Measurements from ENCODE around the gene RSPH4A. TPM values are rescaled to one million over a fixed set of nuclear protein-coding genes. Genes with fewer than 3 reads are reported as not detected.

The RSPH4A gene
- total RNA-seq, 3 donors from 2014 or later (not counting 1 experiment from before 2014, with no cell fraction given) = 0.64 to 1.0 (median 0.95) TPM

DNA sequence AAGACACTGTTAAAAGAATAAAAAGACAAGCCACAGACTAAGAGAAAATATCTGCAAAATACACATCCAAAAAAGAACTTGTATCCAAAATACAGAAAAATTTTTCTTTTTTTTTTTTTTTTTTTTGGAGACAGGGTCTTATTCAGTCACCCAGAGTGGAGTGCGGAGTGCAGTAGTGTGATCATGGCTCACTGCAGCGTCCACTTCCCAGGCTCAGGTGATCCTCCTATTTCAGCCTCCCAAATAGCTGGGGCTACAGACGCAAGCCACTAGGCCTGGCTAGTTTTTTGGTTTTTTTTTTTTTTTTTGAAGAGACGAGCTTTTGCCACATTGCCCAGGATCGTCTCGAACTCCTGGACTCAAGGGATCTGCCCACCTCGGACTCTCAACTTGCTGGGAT is 49.2 kb downstream of the RSPH4A start:
- Mint-ChIP-seq H3K27ac (peak overlapping the region; percentile 1 to 19), H3K36me3 (no peaks in the 10 kb centered on the region), H3K4me3 (no peak overlapping the region), H3K9me3 (no peaks in the 10 kb centered on the region), H3K4me1 (peaks cover 45 to 46% of the 10 kb centered on the region in 2 donors), H3K27me3 (ENCODE audit: low read depth in 2 of 2) (no peaks in the 10 kb centered on the region)
- 96% methylated on average over 6 of the region's 7 CpGs for WGBS (ENCODE audit: insufficient coverage)
- no peak overlapping the region for H3K4me3 ChIP-seq (ENCODE audit: low read length)
- intact Hi-C loops (cut with micrococcal nuclease) = loop anchor here (5.0 kb wide), 1 partner anchor 93 kb away; the partner anchor contains the start of gene RWDD1
- ATAC-seq (no peak), DNase-seq (no peak)
- H3K9me3 ChIP-seq (ENCODE audit: control insufficient read depth, insufficient read depth, low read length) = no peaks in the 10 kb centered on the region
- H3K27ac ChIP-seq (ENCODE audit: low read length) = no peak overlapping the region
- H3K27me3 ChIP-seq (ENCODE audit: control insufficient read depth, insufficient read depth, low read length) = no peaks in the 10 kb centered on the region
- H3K36me3 ChIP-seq (ENCODE audit: control insufficient read depth, insufficient read depth, low read length) = peaks cover 2% of the 10 kb centered on the region
- H3K4me1 ChIP-seq (ENCODE audit: control insufficient read depth, insufficient read depth, low read length) = peaks cover 11% of the 10 kb centered on the region
- TF ChIP-seq, protein P1, sequence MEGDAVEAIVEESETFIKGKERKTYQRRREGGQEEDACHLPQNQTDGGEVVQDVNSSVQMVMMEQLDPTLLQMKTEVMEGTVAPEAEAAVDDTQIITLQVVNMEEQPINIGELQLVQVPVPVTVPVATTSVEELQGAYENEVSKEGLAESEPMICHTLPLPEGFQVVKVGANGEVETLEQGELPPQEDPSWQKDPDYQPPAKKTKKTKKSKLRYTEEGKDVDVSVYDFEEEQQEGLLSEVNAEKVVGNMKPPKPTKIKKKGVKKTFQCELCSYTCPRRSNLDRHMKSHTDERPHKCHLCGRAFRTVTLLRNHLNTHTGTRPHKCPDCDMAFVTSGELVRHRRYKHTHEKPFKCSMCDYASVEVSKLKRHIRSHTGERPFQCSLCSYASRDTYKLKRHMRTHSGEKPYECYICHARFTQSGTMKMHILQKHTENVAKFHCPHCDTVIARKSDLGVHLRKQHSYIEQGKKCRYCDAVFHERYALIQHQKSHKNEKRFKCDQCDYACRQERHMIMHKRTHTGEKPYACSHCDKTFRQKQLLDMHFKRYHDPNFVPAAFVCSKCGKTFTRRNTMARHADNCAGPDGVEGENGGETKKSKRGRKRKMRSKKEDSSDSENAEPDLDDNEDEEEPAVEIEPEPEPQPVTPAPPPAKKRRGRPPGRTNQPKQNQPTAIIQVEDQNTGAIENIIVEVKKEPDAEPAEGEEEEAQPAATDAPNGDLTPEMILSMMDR (IDR thresholded peaks at IDR 0.05) = no peak

DNA sequence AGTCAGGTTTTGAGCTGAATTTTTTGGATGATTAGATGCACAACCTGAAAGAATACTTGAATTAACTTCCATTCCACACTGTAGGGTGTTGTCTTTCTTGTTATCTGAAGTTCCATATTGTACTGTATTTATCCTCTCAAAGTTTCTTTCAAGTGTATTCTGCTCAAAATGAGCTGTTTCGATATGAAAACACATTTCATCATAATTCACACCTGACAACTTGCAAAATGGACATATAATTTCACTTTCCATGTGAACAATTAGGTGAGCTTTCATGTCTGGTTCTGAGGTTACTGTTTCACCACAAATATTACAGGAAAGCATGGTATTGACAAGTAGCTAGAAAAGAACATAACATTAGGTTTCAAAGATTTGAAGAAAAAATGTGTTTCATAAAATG is 50.6 kb downstream of the RSPH4A start:
- no peak overlapping the region for H3K27ac ChIP-seq (ENCODE audit: low read length)
- H3K36me3 ChIP-seq (ENCODE audit: control insufficient read depth, insufficient read depth, low read length) = peaks cover 2% of the 10 kb centered on the region
- no peaks in the 10 kb centered on the region for H3K9me3 ChIP-seq (ENCODE audit: control insufficient read depth, insufficient read depth, low read length)
- H3K27ac Mint-ChIP-seq = peak overlapping the region; percentile 75 to 97
- ATAC-seq (no peak), DNase-seq (peak in 1 of 2 donors; percentile 12)
- peaks cover 4 to 11% of the 10 kb centered on the region in 2 donors for H3K27me3 Mint-ChIP-seq (ENCODE audit: low read depth in 2 of 2)
- TF ChIP-seq, protein P1 (IDR thresholded peaks at IDR 0.05) = no peak
- peaks cover 38 to 39% of the 10 kb centered on the region in 2 donors for H3K4me1 Mint-ChIP-seq
- no CpG with 5 or more reads among the region's 1 CpG for WGBS (ENCODE audit: insufficient coverage)
- no peaks in the 10 kb centered on the region for H3K36me3 Mint-ChIP-seq
- intact Hi-C loops (cut with micrococcal nuclease) = loop anchor here (5.0 kb wide), 1 partner anchor 95 kb away; the partner anchor contains the start of gene RWDD1
- peak overlapping the region; percentile 77 for H3K4me3 Mint-ChIP-seq
- no peaks in the 10 kb centered on the region for H3K27me3 ChIP-seq (ENCODE audit: control insufficient read depth, insufficient read depth, low read length)
- peaks cover 11% of the 10 kb centered on the region for H3K4me1 ChIP-seq (ENCODE audit: control insufficient read depth, insufficient read depth, low read length)
- no peaks in the 10 kb centered on the region for H3K9me3 Mint-ChIP-seq
- no peak overlapping the region for H3K4me3 ChIP-seq (ENCODE audit: low read length)

DNA sequence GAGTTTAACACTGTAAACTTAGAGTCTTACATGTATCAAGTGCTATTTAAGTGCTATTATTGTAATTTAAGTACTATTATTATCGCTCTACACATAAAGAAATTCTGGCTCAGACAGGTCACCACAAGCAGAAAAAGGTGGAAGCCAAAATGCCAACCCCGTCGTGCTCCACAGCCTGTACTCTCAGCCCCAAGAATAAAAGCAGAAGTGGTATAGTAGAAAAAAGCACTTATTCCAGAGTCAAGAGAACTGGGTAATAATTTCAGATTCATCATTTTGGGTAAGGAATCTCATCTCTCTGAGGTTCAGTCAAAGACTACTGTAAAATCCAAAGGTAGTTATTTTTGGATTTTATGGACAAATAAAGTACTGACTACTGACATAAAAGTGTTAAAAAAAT is 51.3 kb downstream of the RSPH4A start:
- Histone ChIP-seq H3K4me1 (ENCODE audit: control insufficient read depth, insufficient read depth, low read length) (peaks cover 11% of the 10 kb centered on the region), H3K4me3 (ENCODE audit: low read length) (peak overlapping the region; percentile 73), H3K36me3 (ENCODE audit: control insufficient read depth, insufficient read depth, low read length) (peaks cover 2% of the 10 kb centered on the region), H3K27ac (ENCODE audit: low read length) (no peak overlapping the region), H3K27me3 (ENCODE audit: control insufficient read depth, insufficient read depth, low read length) (no peaks in the 10 kb centered on the region), H3K9me3 (ENCODE audit: control insufficient read depth, insufficient read depth, low read length) (no peaks in the 10 kb centered on the region)
- TF ChIP-seq, protein P1 (IDR thresholded peaks at IDR 0.05) = no peak
- ATAC-seq = no peak
- peak overlapping the region; percentile 97 for H3K4me3 Mint-ChIP-seq
- peak in 1 of 2 donors; percentile 10 for DNase-seq
- H3K36me3 Mint-ChIP-seq = no peaks in the 10 kb centered on the region
- intact Hi-C loops (cut with micrococcal nuclease) = loop anchor here (1.0 to 5.0 kb wide), 3 partner anchors 14 to 388 kb away; partner anchors contain the start of genes KPNA5, RWDD1 and TSPYL1
- WGBS (ENCODE audit: insufficient coverage) = no CpG with 5 or more reads among the region's 3 CpGs
- peaks cover 31% of the 10 kb centered on the region in 2 donors for H3K4me1 Mint-ChIP-seq
- no peaks in the 10 kb centered on the region for H3K9me3 Mint-ChIP-seq
- peaks cover 11 to 18% of the 10 kb centered on the region in 2 donors for H3K27me3 Mint-ChIP-seq (ENCODE audit: low read depth in 2 of 2)
- H3K27ac Mint-ChIP-seq = peak overlapping the region; percentile 94 to 97

DNA sequence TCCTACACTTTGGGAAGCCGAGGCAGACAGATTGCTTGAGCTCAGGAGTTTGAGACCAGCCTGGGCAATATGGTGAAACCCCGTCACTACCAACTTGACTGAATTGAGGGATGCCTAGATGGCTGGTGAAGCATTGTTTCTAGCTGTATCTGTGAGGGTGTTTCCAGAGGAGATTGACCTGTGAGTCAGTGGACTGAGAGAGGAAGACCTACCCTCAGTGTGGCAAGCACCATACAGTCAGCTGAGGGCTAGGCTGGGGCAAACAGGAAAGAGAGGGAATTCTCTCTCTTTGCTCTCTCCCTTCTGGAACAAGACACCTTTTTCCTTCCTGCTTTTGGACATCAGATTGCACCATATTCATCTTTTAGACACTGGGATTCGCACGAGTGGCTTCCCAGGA is 56.0 kb downstream of the RSPH4A start:
- Histone ChIP-seq H3K27ac (ENCODE audit: low read length) (no peak overlapping the region), H3K4me3 (ENCODE audit: low read length) (no peak overlapping the region), H3K4me1 (ENCODE audit: control insufficient read depth, insufficient read depth, low read length) (peaks cover 8% of the 10 kb centered on the region), H3K36me3 (ENCODE audit: control insufficient read depth, insufficient read depth, low read length) (no peaks in the 10 kb centered on the region), H3K9me3 (ENCODE audit: control insufficient read depth, insufficient read depth, low read length) (no peaks in the 10 kb centered on the region), H3K27me3 (ENCODE audit: control insufficient read depth, insufficient read depth, low read length) (no peaks in the 10 kb centered on the region)
- intact Hi-C loops (cut with micrococcal nuclease) = no loop called here
- Mint-ChIP-seq H3K9me3 (no peaks in the 10 kb centered on the region), H3K4me1 (peaks cover 11% of the 10 kb centered on the region in 2 donors), H3K4me3 (no peak overlapping the region), H3K27ac (no peak overlapping the region), H3K36me3 (no peaks in the 10 kb centered on the region), H3K27me3 (ENCODE audit: low read depth in 2 of 2) (peaks cover 16 to 29% of the 10 kb centered on the region in 2 donors)
- ATAC-seq = no peak
- 90% methylated on average over 4 of the region's 4 CpGs for WGBS (ENCODE audit: insufficient coverage)
- TF ChIP-seq, protein P1 (IDR thresholded peaks at IDR 0.05) = no peak
- DNase-seq = no peak

Data from natural killer cell (primary cell).